HFFc6 (cell line): ENCODE data around the gene EVI5L. TPM values are rescaled to one million over a fixed set of nuclear protein-coding genes. Genes with fewer than 3 reads are reported as not detected.

Experiments
- DNase-seq: peaks from one replicate; pipeline ENCODE4 v3.0.0-alpha.2; 2018
- H3K27ac Mint-ChIP-seq: 2 replicates; pipeline ENCODE4 v1.8.0; 2020; ENCODE audit warnings: mild to moderate bottlenecking, mixed read lengths
- H3K27me3 Mint-ChIP-seq: 2 replicates; pipeline ENCODE4 v1.8.0; 2021; ENCODE audit warnings: mild to moderate bottlenecking, moderate library complexity, mixed read lengths; ENCODE audit not compliant: insufficient read depth
- H3K36me3 Mint-ChIP-seq: 2 replicates; pipeline ENCODE4 v1.8.0; 2021; ENCODE audit warnings: low read depth, mixed read lengths
- H3K4me1 Mint-ChIP-seq: 2 replicates; pipeline ENCODE4 v1.8.0; 2020; ENCODE audit warnings: low read depth, mixed read lengths
- H3K4me3 Mint-ChIP-seq: 2 replicates; pipeline ENCODE4 v1.8.0; 2020; ENCODE audit warnings: mild to moderate bottlenecking, moderate library complexity, mixed read lengths
- H3K9me3 Mint-ChIP-seq: 2 replicates; pipeline ENCODE4 v1.8.0; 2020; ENCODE audit warnings: mild to moderate bottlenecking, mixed read lengths
- CTCF ChIP-seq: fragments of 200-600 bp; sonication (generic); IDR thresholded peaks from 2 replicates; pipeline ENCODE4 v1.5.0; 2021; ENCODE audit warnings: antibody characterized with exemption, mild to moderate bottlenecking
- total RNA-seq, 6 experiments: library from RNA; stranded (reverse); fragmentation: NEBNext Ultra II Directional; extraction: Animal tissue kit (Norgen Biotek cat#: 25700); gene quantifications; 2 replicates in 1 of 6; 3 replicates in 5 of 6; pipeline ENCODE4 v1.2.3, GENCODE V29; 2021

Gene EVI5L
- total RNA-seq, 6 experiments from 2014 or later = 26.4 to 33.0 (median 27.7) TPM

GRCh38 chr19:7787602-7788177, 42.3 kb upstream of the EVI5L start:
- H3K4me3 Mint-ChIP-seq = no peak overlapping the region
- no peaks in the 10 kb centered on the region for H3K36me3 Mint-ChIP-seq
- TF ChIP-seq CTCF = no peak
- no peak for DNase-seq
- H3K27ac Mint-ChIP-seq = no peak overlapping the region
- H3K27me3 Mint-ChIP-seq = peaks cover 38% of the 10 kb centered on the region
- peaks cover 19% of the 10 kb centered on the region for H3K4me1 Mint-ChIP-seq
- H3K9me3 Mint-ChIP-seq = no peaks in the 10 kb centered on the region; the same call in 1 of the 2 replicates

- no peak for DNase-seq
- Mint-ChIP-seq H3K4me1 (peaks cover 20% of the 10 kb centered on the region), H3K9me3 (no peaks in the 10 kb centered on the region; the same call in 1 of the 2 replicates), H3K27ac (no peak overlapping the region), H3K27me3 (peaks cover 33% of the 10 kb centered on the region), H3K4me3 (no peak overlapping the region), H3K36me3 (no peaks in the 10 kb centered on the region)
- TF ChIP-seq CTCF = no peak
Observed at GRCh38 chr19:7788178-7788932, 41.7 kb upstream of the EVI5L start.

GRCh38 chr19:7788933-7789323, 41.1 kb upstream of the EVI5L start:
- no peak overlapping the region for H3K4me3 Mint-ChIP-seq
- TF ChIP-seq CTCF = no peak

GRCh38 chr19:7789447-7789846, 40.6 kb upstream of the EVI5L start:
- peaks cover 4% of the 10 kb centered on the region; the same call in 1 of the 2 replicates for H3K36me3 Mint-ChIP-seq
- H3K27ac Mint-ChIP-seq = no peak overlapping the region
- peaks cover 28% of the 10 kb centered on the region for H3K27me3 Mint-ChIP-seq
- no peak for DNase-seq
- H3K4me1 Mint-ChIP-seq = peaks cover 12% of the 10 kb centered on the region
- H3K9me3 Mint-ChIP-seq = no peaks in the 10 kb centered on the region; the same call in 1 of the 2 replicates
- no peak overlapping the region for H3K4me3 Mint-ChIP-seq
- no peak for TF ChIP-seq CTCF

More at GRCh38 chr19:7788933-7789323, 41.1 kb upstream of the EVI5L start:
- Mint-ChIP-seq H3K9me3 (no peaks in the 10 kb centered on the region; the same call in 1 of the 2 replicates), H3K27ac (no peak overlapping the region), H3K36me3 (peaks cover 4% of the 10 kb centered on the region; the same call in 1 of the 2 replicates), H3K27me3 (peaks cover 31% of the 10 kb centered on the region), H3K4me1 (peaks cover 17% of the 10 kb centered on the region)
- DNase-seq = no peak

GRCh38 chr19:7790416-7790815, 39.6 kb upstream of the EVI5L start:
- H3K4me3 Mint-ChIP-seq = no peak overlapping the region
- DNase-seq = no peak
- TF ChIP-seq CTCF = no peak

More at GRCh38 chr19:7790416-7790815, 39.6 kb upstream of the EVI5L start:
- H3K36me3 Mint-ChIP-seq = peaks cover 4% of the 10 kb centered on the region; the same call in 1 of the 2 replicates
- H3K27ac Mint-ChIP-seq = no peak overlapping the region
- peaks cover 14% of the 10 kb centered on the region for H3K4me1 Mint-ChIP-seq
- H3K27me3 Mint-ChIP-seq = peaks cover 28% of the 10 kb centered on the region
- no peaks in the 10 kb centered on the region; the same call in 1 of the 2 replicates for H3K9me3 Mint-ChIP-seq
